HG03342 (cell line): Measurements from ENCODE around the gene NCLN.
"Not testable (repeated sequence)": the region's sequence is repeated elsewhere in the genome, so short reads cannot be mapped to it uniquely, and the experiment has no call there.

Experiments
- ATAC-seq: cut with Tn5 transposase; IDR thresholded peaks from one replicate; pipeline ENCODE4 v1.9.1; 2021; ENCODE audit warnings: mild to moderate bottlenecking, moderate library complexity; ENCODE audit not compliant: unreplicated experiment

The NCLN gene

GRCh38 chr19:3185461-3186159, at the start of gene NCLN:
Gene NCLN (plus strand): TSS chr19:3185930. CDS start chr19:3186031, 101 bp downstream.
- peak; percentile 71 for ATAC-seq

GRCh38 chr19:3135961-3136683, 49.6 kb upstream of the NCLN start, which contains the start of gene GNA15:
Gene GNA15 (plus strand): TSS chr19:3136033. CDS start chr19:3136451, 418 bp downstream.
- ATAC-seq: no peak

- ATAC-seq: no peak
Measured at GRCh38 chr19:3136684-3137055, 49.1 kb upstream of the NCLN start.

GRCh38 chr19:3137119-3137518, 48.6 kb upstream of the NCLN start:
- no peak for ATAC-seq

- ATAC-seq: no peak
Measured at GRCh38 chr19:3138268-3138667, 47.5 kb upstream of the NCLN start.

- no peak for ATAC-seq
Measured at GRCh38 chr19:3140667-3141038, 45.1 kb upstream of the NCLN start.

GRCh38 chr19:3142292-3142670, 43.4 kb upstream of the NCLN start:
- ATAC-seq: no peak

GRCh38 chr19:3142781-3143337, 42.9 kb upstream of the NCLN start:
- no peak for ATAC-seq

- no peak for ATAC-seq
Measured at GRCh38 chr19:3145909-3146676, 39.6 kb upstream of the NCLN start.

- ATAC-seq: no peak
Measured at GRCh38 chr19:3146677-3147100, 39.0 kb upstream of the NCLN start.

- no peak for ATAC-seq
Measured at GRCh38 chr19:3148503-3148902, 37.2 kb upstream of the NCLN start.

GRCh38 chr19:3149089-3149488, 36.6 kb upstream of the NCLN start:
- ATAC-seq: no peak

GRCh38 chr19:3149526-3150505, 35.9 kb upstream of the NCLN start:
- no peak for ATAC-seq

- no peak for ATAC-seq
Measured at GRCh38 chr19:3150739-3151329, 34.9 kb upstream of the NCLN start.

GRCh38 chr19:3151563-3152418, 33.9 kb upstream of the NCLN start:
- no peak for ATAC-seq

- no peak for ATAC-seq
Measured at GRCh38 chr19:3152419-3152780, 33.3 kb upstream of the NCLN start.

- ATAC-seq: no peak
Measured at GRCh38 chr19:3153286-3154230, 32.2 kb upstream of the NCLN start.

- not testable (repeated sequence) for ATAC-seq
Measured at GRCh38 chr19:3154447-3154846, 31.3 kb upstream of the NCLN start.
